H1 (cell line): ENCODE results near the gene GGCX. TPM values are rescaled to one million over a fixed set of nuclear protein-coding genes. Genes with fewer than 3 reads are reported as not detected.

ENCODE experiments used
- CTCF ChIA-PET: fragments of 300-600 bp; sonication (Branson Sonifier 250); formaldehyde crosslinking; loops from one replicate; lab custom pipeline; 2021; ENCODE audit not compliant: partially characterized antibody; lab: Charles Lee
- POLR2A ChIA-PET: fragments of 300-600 bp; sonication (Branson Sonifier 250); formaldehyde crosslinking; loops from one replicate; lab custom pipeline; 2021; ENCODE audit warnings: inconsistent platforms; ENCODE audit not compliant: partially characterized antibody; lab: Charles Lee
- DNase-seq, 2 experiments: peaks; one replicate each; pipeline versions ENCODE4 v3.0.0 to v3.0.0-alpha.2; 2010 to 2022; ENCODE audit warnings: low spot score in 2 of 2, low read depth in 1 of 2, mixed read lengths in 1 of 2
- FAIRE-seq: peaks from 2 replicates; lab custom pipeline; 2011; peaks lifted over from hg19 to GRCh38; lab: Jason Lieb, UNC
- H2AFZ ChIP-seq: 2 replicates; pipeline ENCODE4 v1.8.1; 2012; ENCODE audit warnings: low read length, inconsistent platforms
- H2AK5ac ChIP-seq: 2 replicates; pipeline ENCODE4 v1.6.1; 2013; ENCODE audit warnings: low read depth, low read length
- H2BK120ac ChIP-seq: replicated peaks from 2 replicates; pipeline ENCODE3; 2013; ENCODE audit warnings: low read depth, low read length, inconsistent platforms
- H2BK12ac ChIP-seq: 2 replicates; pipeline ENCODE4 v1.6.1; 2013; ENCODE audit warnings: low read depth, low read length
- H2BK15ac ChIP-seq: 2 replicates; pipeline ENCODE4 v1.6.1; 2013; ENCODE audit warnings: low read length
- H2BK20ac ChIP-seq: 2 replicates; pipeline ENCODE4 v1.6.1; 2013; ENCODE audit warnings: low read length
- H2BK5ac ChIP-seq: 2 replicates; pipeline ENCODE4 v1.6.1; 2013; ENCODE audit warnings: low read depth, low read length
- H3K14ac ChIP-seq: 2 replicates; pipeline ENCODE4 v1.6.1; 2013; ENCODE audit warnings: inconsistent platforms; ENCODE audit not compliant: insufficient read length
- H3K18ac ChIP-seq: 2 replicates; pipeline ENCODE4 v1.6.1; 2013; ENCODE audit warnings: low read length; ENCODE audit errors: extremely low read depth
- H3K23ac ChIP-seq: 2 replicates; pipeline ENCODE4 v1.6.1; 2013; ENCODE audit warnings: inconsistent platforms; ENCODE audit not compliant: insufficient read length
- H3K23me2 ChIP-seq: 2 replicates; pipeline ENCODE4 v1.6.1; 2013; ENCODE audit warnings: low read depth, low read length
- H3K27ac ChIP-seq: 2 replicates; pipeline ENCODE4 v1.6.1; 2011; ENCODE audit warnings: low read depth, low read length, inconsistent platforms
- H3K27me3 ChIP-seq, 4 experiments: replicated peaks in 1 of 4; 1 replicate in 1 of 4; 2 replicates in 3 of 4; pipeline versions ENCODE4 v1.6.1 to v1.8.1; 2011 to 2013; ENCODE audit warnings: low read length in 3 of 4, mild to moderate bottlenecking in 3 of 4, inconsistent platforms in 2 of 4, mixed read lengths in 2 of 4, moderate library complexity in 1 of 4; ENCODE audit not compliant: control insufficient read depth in 3 of 4, insufficient read depth in 3 of 4; ENCODE audit errors: extremely low read depth in 1 of 4
- H3K36me3 ChIP-seq, 4 experiments: 2 replicates each; pipeline versions ENCODE4 v1.6.1 to v1.8.1; 2011 to 2013; ENCODE audit warnings: mild to moderate bottlenecking in 4 of 4, low read length in 3 of 4, moderate library complexity in 2 of 4, control low read depth in 1 of 4, inconsistent platforms in 1 of 4; ENCODE audit not compliant: insufficient read depth in 4 of 4, control insufficient read depth in 2 of 4
- H3K4ac ChIP-seq: replicated peaks from 2 replicates; pipeline ENCODE3; 2013; ENCODE audit warnings: low read length, low read depth, mixed read lengths, inconsistent platforms; ENCODE audit not compliant: insufficient read length
- H3K4me1 ChIP-seq, 4 experiments: replicated peaks in 1 of 4; 1 replicate in 1 of 4; 2 replicates in 3 of 4; pipeline versions ENCODE4 v1.6.1 to v1.8.1; 2011 to 2013; ENCODE audit warnings: low read length in 3 of 4, inconsistent platforms in 2 of 4, mixed read lengths in 1 of 4; ENCODE audit not compliant: insufficient read depth in 4 of 4, control insufficient read depth in 3 of 4
- H3K4me2 ChIP-seq, 2 experiments: 2 replicates each; pipeline versions ENCODE4 v1.6.1 to v1.8.1; 2011 to 2013; ENCODE audit warnings: low read depth in 2 of 2, low read length in 2 of 2, control low read depth in 1 of 2, inconsistent platforms in 1 of 2, mild to moderate bottlenecking in 1 of 2; ENCODE audit not compliant: insufficient read depth in 1 of 2
- H3K4me3 ChIP-seq, 4 experiments: fragments of 200-600, 300-600 bp in 1 of 4; sonication (generic), shearing (Covaris generic), sonication (Bioruptor Twin) in 1 of 4; 2 replicates each; pipeline versions ENCODE4 v1.5.1 to v1.8.1; 2011 to 2016; ENCODE audit warnings: low read length in 4 of 4, low read depth in 3 of 4, control low read depth in 2 of 4, inconsistent platforms in 2 of 4, mild to moderate bottlenecking in 2 of 4, mixed read lengths in 1 of 4, moderate library complexity in 1 of 4; ENCODE audit not compliant: insufficient read depth in 2 of 4; ENCODE audit errors: extremely low read depth in 1 of 4
- H3K56ac ChIP-seq: replicated peaks from 2 replicates; pipeline ENCODE3; 2013; ENCODE audit warnings: low read depth, mild to moderate bottlenecking, mixed read lengths, low read length, inconsistent platforms; ENCODE audit not compliant: insufficient read length
- H3K79me1 ChIP-seq: 2 replicates; pipeline ENCODE4 v1.6.1; 2013; ENCODE audit warnings: low read depth, low read length, control low read depth
- H3K79me2 ChIP-seq, 2 experiments: 2 replicates each; pipeline versions ENCODE4 v1.6.1 to v1.8.1; 2012 to 2013; ENCODE audit warnings: low read length in 2 of 2, mild to moderate bottlenecking in 2 of 2, inconsistent platforms in 1 of 2; ENCODE audit not compliant: insufficient read depth in 2 of 2, control insufficient read depth in 1 of 2
- H3K9ac ChIP-seq, 4 experiments: replicated peaks in 1 of 4; 1 replicate in 1 of 4; 2 replicates in 3 of 4; pipeline versions ENCODE4 v1.6.1 to v1.8.1; 2011 to 2013; ENCODE audit warnings: low read depth in 3 of 4, low read length in 3 of 4, control low read depth in 2 of 4, mild to moderate bottlenecking in 2 of 4, moderate library complexity in 2 of 4, inconsistent platforms in 1 of 4; ENCODE audit errors: extremely low read depth in 1 of 4
- H3K9me3 ChIP-seq, 2 experiments: 2 replicates each; pipeline versions ENCODE4 v1.6.1 to v1.8.1; 2012 to 2013; ENCODE audit warnings: mild to moderate bottlenecking in 2 of 2, moderate library complexity in 2 of 2, control low read depth in 1 of 2, inconsistent platforms in 1 of 2, low read depth in 1 of 2, low read length in 1 of 2, mixed read lengths in 1 of 2; ENCODE audit not compliant: insufficient read depth in 2 of 2
- H4K20me1 ChIP-seq, 2 experiments: replicated peaks in 1 of 2; 2 replicates each; pipeline versions ENCODE3 to v1.8.1; 2011 to 2013; ENCODE audit warnings: inconsistent platforms in 2 of 2, low read length in 2 of 2, mild to moderate bottlenecking in 1 of 2; ENCODE audit not compliant: insufficient read depth in 2 of 2, control insufficient read depth in 1 of 2
- H4K5ac ChIP-seq: 2 replicates; pipeline ENCODE4 v1.6.1; 2013; ENCODE audit warnings: low read length, low read depth, mixed read lengths, inconsistent platforms; ENCODE audit not compliant: insufficient read length
- H4K8ac ChIP-seq: 2 replicates; pipeline ENCODE4 v1.8.0; 2013; ENCODE audit warnings: mild to moderate bottlenecking, moderate library complexity, low read length, inconsistent platforms; ENCODE audit not compliant: insufficient read depth; ENCODE audit errors: extremely low read depth
- H4K91ac ChIP-seq: replicated peaks from 2 replicates; pipeline ENCODE3; 2013; ENCODE audit warnings: low read length, mixed read lengths, inconsistent platforms; ENCODE audit not compliant: insufficient read length
- BACH1 ChIP-seq: IDR thresholded peaks from 2 replicates; pipeline ENCODE4 v1.6.1; 2012; ENCODE audit warnings: low read length, improper control_type of control experiment
- CBX8 ChIP-seq: fragments of 300-800, 300-1000 bp; sonication (generic); IDR thresholded peaks from 2 replicates; pipeline ENCODE4 v1.7.1; 2016; ENCODE audit warnings: low read depth, low read length, borderline replicate concordance
- CEBPB ChIP-seq: IDR thresholded peaks from 2 replicates; pipeline ENCODE4 v1.6.1; 2012; ENCODE audit warnings: low read depth, low read length
- CREB1 ChIP-seq: IDR thresholded peaks from 2 replicates; pipeline ENCODE4 v1.6.1; 2012; ENCODE audit warnings: inconsistent platforms
- CTBP2 ChIP-seq: IDR thresholded peaks from 2 replicates; pipeline ENCODE4 v1.7.0; 2011; ENCODE audit warnings: borderline replicate concordance, mild to moderate bottlenecking, moderate library complexity, mixed read lengths, low read length; ENCODE audit not compliant: insufficient read depth, insufficient read length
- EGR1 ChIP-seq: IDR thresholded peaks from 2 replicates; pipeline ENCODE4 v1.6.1; 2011; ENCODE audit warnings: low read depth, low read length, borderline replicate concordance
- EP300 ChIP-seq, 2 experiments: IDR thresholded peaks; 1 replicate in 1 of 2; 2 replicates in 1 of 2; pipeline ENCODE4 v1.6.1; 2011 to 2012; ENCODE audit warnings: low read depth in 2 of 2, low read length in 2 of 2, mild to moderate bottlenecking in 2 of 2, borderline replicate concordance in 1 of 2, inconsistent platforms in 1 of 2, moderate library complexity in 1 of 2
- SIX5 ChIP-seq: IDR thresholded peaks from 2 replicates; pipeline ENCODE4 v1.6.1; 2011; ENCODE audit warnings: mild to moderate bottlenecking, low read depth, low read length
- TCF12 ChIP-seq: IDR thresholded peaks from 2 replicates; pipeline ENCODE4 v1.6.1; 2011; ENCODE audit warnings: low read depth, mild to moderate bottlenecking, low read length
- ZNF274 ChIP-seq: IDR thresholded peaks from 2 replicates; pipeline ENCODE4 v1.7.0; 2012; ENCODE audit warnings: low read length, borderline replicate concordance; ENCODE audit errors: extremely low read depth
- WGBS, 2 experiments: shearing (Covaris generic) in 1 of 2; methylation state at CpG; one replicate each; pipeline versions ENCODE4 v1.1.6 to v1.1.7; 2013 to 2015; ENCODE audit warnings: low lambda C conversion rate in 2 of 2, mixed read lengths in 2 of 2, inconsistent platforms in 1 of 2, low coverage in 1 of 2, missing lambda C conversion rate in 1 of 2; ENCODE audit not compliant: insufficient replicate concordance in 2 of 2, insufficient coverage in 1 of 2, insufficient read length in 1 of 2; ENCODE audit errors: extremely low coverage in 1 of 2, missing lambda C conversion rate in 1 of 2; 5-methylcytosine and 5-hydroxymethylcytosine counted together
- polyA plus RNA-seq, 7 experiments: library from polyadenylated mRNA; depleted of rRNA in 3 of 7; stranded (reverse) in 5 of 7; unstranded in 2 of 7; fragments of >200 nt in 5 of 7; fragments of 200-250 nt in 2 of 7; gene quantifications; 1 replicate in 5 of 7; 2 replicates in 1 of 7; 4 replicates in 1 of 7; pipeline versions ENCODE4 v1.2.1 to v1.2.3, GENCODE V29; 2011 to 2013; ENCODE audit warnings: missing spikeins in 2 of 7, mixed read lengths in 2 of 7
- total RNA-seq: library from RNA; stranded (reverse); fragmentation: NEBNext Ultra II Directional; extraction: Animal tissue kit (Norgen Biotek cat#: 25700); gene quantifications from 2 replicates; pipeline ENCODE4 v1.2.1, GENCODE V29; 2021
- TF ChIP-seq, protein P1 (sequence below): IDR thresholded peaks from 2 replicates; pipeline ENCODE4 v1.6.1; 2012; ENCODE audit warnings: inconsistent platforms

Gene GGCX
- total and polyA plus RNA-seq, 2 of the 8 experiments (the other 6 are each of a cell fraction or from before 2014, with no cell fraction given) = 29.4 to 33.8 TPM

DNA sequence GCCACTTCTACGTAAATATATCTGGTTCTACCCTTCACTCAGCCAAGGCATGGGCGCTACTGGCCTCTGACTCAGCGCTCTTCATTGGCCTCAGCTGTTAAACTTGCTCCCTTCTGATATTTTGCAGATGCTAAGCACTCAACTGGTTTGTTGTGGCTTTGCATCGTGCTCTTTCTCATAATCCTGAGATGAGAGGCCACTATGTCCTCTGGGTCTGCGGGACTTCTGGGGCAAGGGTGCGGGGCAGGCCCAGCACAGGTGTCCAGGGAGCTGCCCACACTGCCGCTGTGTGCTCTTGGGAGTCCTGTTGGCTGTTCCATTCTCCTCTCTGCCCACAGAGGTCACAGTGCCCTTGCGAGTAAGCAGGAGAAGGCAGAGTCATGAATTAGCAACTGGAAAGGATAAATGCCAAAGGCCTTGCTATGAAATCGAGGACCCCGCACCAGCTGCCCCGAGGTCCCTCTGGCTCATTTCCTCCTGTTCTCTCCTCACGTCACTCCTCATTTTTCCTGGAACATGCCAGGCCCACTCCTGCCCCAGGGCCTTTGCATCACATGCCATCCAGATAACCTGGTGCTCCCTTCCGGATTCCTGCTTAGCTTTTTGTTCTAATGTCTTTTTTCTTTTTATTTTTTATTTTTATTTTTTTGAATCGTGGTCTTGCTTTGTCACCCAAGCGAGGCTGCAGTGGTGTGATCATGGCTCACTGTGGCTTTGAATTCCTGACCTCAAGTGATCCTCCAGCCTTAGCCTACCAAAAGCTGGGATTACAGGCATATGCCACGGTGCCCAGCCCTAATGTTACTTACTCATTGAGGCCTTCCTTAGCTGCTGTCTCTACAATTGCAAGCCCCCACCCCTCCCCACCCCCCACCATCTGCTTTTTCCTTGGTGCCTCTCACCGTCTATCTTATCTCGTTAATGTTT lies 57.2 kb downstream of the GGCX start:
- no peak overlapping the region for H3K18ac ChIP-seq
- FAIRE-seq = no peak
- H4K8ac ChIP-seq = no peak overlapping the region
- H3K9ac ChIP-seq = no peak overlapping the region
- no peak overlapping the region for H2BK120ac ChIP-seq
- no peaks in the 10 kb centered on the region for H3K23me2 ChIP-seq
- no peak overlapping the region for H3K23ac ChIP-seq
- no peaks in the 10 kb centered on the region for H3K36me3 ChIP-seq
- no peaks in the 10 kb centered on the region for H3K27me3 ChIP-seq
- no peak overlapping the region for H2BK12ac ChIP-seq
- H3K14ac ChIP-seq = no peak overlapping the region
- H2BK15ac ChIP-seq = no peak overlapping the region
- H3K9me3 ChIP-seq = no peaks in the 10 kb centered on the region
- ChIA-PET POLR2A (interaction anchor here (0.5 to 3.0 kb wide), 7 partner anchors 9 to 85 kb away, joined by 3 to 11 read pairs (median 4); partner anchors contain the start of gene MAT2A), CTCF (interaction anchor here (1.0 to 3.2 kb wide), 7 partner anchors 14 to 91 kb away, joined by 3 to 15 read pairs (median 3); partner anchors contain the start of gene MAT2A)
- H3K4me2 ChIP-seq = no peak overlapping the region
- H2BK20ac ChIP-seq = no peak overlapping the region
- H2BK5ac ChIP-seq = no peak overlapping the region; the same call in 1 of the 2 replicates
- no peak overlapping the region for H3K4ac ChIP-seq
- no peaks in the 10 kb centered on the region; a peak in 2 of 7 replicates for H3K4me1 ChIP-seq
- no peak overlapping the region for H2AK5ac ChIP-seq
- H2AFZ ChIP-seq = no peak overlapping the region
- no peaks in the 10 kb centered on the region for H3K79me2 ChIP-seq
- no peak overlapping the region for H3K4me3 ChIP-seq
- H3K79me1 ChIP-seq = no peaks in the 10 kb centered on the region
- H4K5ac ChIP-seq = no peak overlapping the region
- H3K56ac ChIP-seq = no peak overlapping the region
- WGBS, 2 experiments = 86% methylated on average over 17 of the region's 18 CpGs; no CpG with 5 or more reads in 1 of the 2 experiments
- H4K91ac ChIP-seq = no peak overlapping the region
- no peak overlapping the region for H3K27ac ChIP-seq
- DNase-seq = no peak
- no peaks in the 10 kb centered on the region for H4K20me1 ChIP-seq
- no peak for TF ChIP-seq CBX8
- no peak for TF ChIP-seq CREB1
- TF ChIP-seq TCF12 = no peak
- TF ChIP-seq EGR1 = no peak
- no peak for TF ChIP-seq EP300 (IDR thresholded peaks at IDR 0.05; ENCODE audit: borderline replicate concordance in 1 of 2, low read depth in 2 of 2, low read length in 2 of 2)
- no peak for TF ChIP-seq BACH1
- TF ChIP-seq, protein P1, sequence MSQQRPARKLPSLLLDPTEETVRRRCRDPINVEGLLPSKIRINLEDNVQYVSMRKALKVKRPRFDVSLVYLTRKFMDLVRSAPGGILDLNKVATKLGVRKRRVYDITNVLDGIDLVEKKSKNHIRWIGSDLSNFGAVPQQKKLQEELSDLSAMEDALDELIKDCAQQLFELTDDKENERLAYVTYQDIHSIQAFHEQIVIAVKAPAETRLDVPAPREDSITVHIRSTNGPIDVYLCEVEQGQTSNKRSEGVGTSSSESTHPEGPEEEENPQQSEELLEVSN = no peak
- no peak for TF ChIP-seq SIX5
- TF ChIP-seq ZNF274 = no peak
- TF ChIP-seq CTBP2 = no peak
- no peak for TF ChIP-seq CEBPB
